ENCODE measurements around the gene STAMBP.

DNA sequence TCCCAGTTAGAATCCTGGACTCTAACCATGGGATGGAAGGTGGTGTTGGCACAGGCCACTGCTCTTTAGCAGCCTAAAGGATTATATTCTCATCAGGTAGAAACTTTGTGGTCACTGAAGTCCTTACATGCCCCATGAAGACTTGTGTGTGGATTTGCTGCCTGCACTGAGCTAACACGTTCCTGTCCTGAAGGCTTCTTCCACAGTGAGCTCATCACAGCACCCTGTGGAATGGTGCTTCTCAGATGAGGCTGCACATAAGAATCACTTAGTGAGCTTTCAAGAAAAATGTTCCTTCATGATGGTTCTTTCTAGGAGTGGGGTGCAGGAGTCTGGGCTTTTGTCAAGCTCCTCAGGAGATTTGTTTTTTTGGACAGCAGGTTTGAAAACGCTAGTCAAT, 26.8 kb downstream of the STAMBP start:
- TF ChIP-seq EZH2phosphoT487 (IDR thresholded peaks at IDR 0.05; ENCODE audit: low read depth): no peak
- TF ChIP-seq, protein P1, sequence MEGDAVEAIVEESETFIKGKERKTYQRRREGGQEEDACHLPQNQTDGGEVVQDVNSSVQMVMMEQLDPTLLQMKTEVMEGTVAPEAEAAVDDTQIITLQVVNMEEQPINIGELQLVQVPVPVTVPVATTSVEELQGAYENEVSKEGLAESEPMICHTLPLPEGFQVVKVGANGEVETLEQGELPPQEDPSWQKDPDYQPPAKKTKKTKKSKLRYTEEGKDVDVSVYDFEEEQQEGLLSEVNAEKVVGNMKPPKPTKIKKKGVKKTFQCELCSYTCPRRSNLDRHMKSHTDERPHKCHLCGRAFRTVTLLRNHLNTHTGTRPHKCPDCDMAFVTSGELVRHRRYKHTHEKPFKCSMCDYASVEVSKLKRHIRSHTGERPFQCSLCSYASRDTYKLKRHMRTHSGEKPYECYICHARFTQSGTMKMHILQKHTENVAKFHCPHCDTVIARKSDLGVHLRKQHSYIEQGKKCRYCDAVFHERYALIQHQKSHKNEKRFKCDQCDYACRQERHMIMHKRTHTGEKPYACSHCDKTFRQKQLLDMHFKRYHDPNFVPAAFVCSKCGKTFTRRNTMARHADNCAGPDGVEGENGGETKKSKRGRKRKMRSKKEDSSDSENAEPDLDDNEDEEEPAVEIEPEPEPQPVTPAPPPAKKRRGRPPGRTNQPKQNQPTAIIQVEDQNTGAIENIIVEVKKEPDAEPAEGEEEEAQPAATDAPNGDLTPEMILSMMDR (IDR thresholded peaks at IDR 0.05; ENCODE audit: low read depth, low read length): no peak

All from OCI-LY3 (cell line).